VCaP (cell line): ENCODE measurements around the gene FGF1.

Experiments used
- H3K27ac ChIP-seq: fragments of 450-650 bp; 2 replicates; pipeline ENCODE4 v1.5.1; 2017
- CTCF ChIP-seq: fragments of 450-650 bp; conservative IDR thresholded peaks from 2 replicates; pipeline ENCODE4 v1.5.1; 2017; ENCODE audit warnings: mild to moderate bottlenecking, moderate library complexity

FGF1 gene

DNA sequence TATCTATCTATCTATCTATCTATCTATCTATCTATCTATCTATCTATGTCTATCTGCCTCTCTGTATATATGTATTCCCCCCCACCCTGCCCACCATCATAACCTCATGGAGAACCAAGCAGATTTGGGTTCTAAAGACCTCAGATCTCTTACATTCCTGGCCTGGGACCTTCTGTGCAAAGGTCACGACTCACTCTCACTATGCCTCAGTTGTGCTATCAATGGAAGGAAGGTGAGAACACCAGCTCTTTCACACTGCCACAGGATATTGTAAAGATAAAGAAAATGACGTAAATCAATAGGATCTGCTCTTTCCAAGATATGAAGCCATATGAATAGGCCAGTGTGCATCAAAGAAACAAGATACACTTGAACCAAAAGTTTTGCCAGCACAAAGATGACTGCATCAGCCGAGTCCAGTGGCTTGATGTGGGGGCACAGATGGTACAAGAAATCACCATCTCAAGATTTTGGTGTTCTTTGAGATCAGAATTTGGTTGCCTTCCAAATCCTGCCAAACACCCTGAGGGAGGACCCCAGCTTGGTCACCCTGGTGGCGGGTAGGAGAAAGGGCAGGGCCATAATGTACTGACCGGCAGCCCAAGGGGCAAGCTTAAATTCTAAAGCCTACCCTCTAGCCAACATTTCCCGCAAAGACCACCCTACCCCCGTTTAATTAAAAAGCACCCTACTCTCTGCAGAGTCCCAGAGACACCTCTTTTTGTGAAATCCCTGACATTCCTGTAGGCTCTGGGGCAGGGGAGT, 8.4 kb upstream of the FGF1 start:
- H3K27ac ChIP-seq, result no peak overlapping the region
- peak; percentile 15; the same call in 1 of the 2 replicates for TF ChIP-seq CTCF

DNA sequence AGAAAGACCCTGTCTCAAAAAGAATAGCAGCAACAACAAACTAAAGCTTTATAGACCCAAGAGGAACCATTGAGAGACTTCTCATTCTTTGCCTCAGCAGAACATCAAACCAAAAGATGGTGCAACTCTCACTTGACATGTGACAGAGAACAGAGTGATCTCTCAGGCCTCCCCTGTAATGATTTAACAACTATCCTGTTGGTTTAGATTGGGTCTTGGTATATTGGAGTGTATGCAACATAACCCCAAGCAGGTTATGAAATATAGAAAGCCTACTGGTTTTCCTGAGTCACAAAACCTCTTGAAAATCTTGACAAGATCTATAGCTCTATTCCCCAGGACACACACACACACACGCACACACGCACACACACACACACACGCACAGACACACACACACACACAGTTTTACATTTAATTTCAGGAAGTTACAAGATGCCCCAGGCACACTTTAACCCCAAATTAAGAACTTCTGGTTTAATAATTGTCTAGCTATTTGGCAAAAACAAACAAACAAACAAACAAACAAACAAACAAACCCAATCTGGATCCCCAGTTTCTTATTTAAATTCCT, 6.5 kb upstream of the FGF1 start:
- TF ChIP-seq CTCF, result no peak
- no peak overlapping the region for H3K27ac ChIP-seq

GRCh38 chr5:142690667-142691066, 4.8 kb upstream of the FGF1 start:
- TF ChIP-seq CTCF, result no peak
- no peak overlapping the region for H3K27ac ChIP-seq

GRCh38 chr5:142689081-142689480, 3.2 kb upstream of the FGF1 start:
- H3K27ac ChIP-seq, result no peak overlapping the region
- TF ChIP-seq CTCF, result no peak

- no peak for TF ChIP-seq CTCF
- H3K27ac ChIP-seq, result no peak overlapping the region
These were observed 2.5 kb upstream of the FGF1 start for GRCh38 chr5:142688281-142688989.

DNA sequence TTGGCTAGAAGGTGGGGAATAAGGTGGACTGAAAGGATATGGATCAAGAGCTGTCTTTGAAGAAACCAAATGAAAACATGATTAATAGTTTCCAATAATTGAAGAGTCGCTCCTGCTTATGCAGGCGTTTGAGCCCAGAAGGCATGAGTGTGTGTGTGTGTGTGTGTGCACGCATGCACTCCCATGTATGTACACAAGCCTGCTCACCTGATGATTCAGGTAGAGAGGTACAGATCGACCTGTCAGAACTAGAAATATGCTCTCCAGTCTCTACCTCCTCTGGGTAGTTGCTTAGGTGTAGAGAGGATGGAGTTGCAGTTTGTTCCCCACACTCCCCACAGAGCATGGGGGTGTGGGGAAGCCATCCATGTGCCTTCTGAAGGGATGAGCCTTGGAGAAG, 1.1 kb upstream of the FGF1 start:
- H3K27ac ChIP-seq, result no peak overlapping the region
- no peak for TF ChIP-seq CTCF

GRCh38 chr5:142686210-142686734, 382 bp upstream of the FGF1 start:
- H3K27ac ChIP-seq, result no peak overlapping the region
- no peak for TF ChIP-seq CTCF
